ENCODE measurements around the gene NVL.

Gene NVL

DNA sequence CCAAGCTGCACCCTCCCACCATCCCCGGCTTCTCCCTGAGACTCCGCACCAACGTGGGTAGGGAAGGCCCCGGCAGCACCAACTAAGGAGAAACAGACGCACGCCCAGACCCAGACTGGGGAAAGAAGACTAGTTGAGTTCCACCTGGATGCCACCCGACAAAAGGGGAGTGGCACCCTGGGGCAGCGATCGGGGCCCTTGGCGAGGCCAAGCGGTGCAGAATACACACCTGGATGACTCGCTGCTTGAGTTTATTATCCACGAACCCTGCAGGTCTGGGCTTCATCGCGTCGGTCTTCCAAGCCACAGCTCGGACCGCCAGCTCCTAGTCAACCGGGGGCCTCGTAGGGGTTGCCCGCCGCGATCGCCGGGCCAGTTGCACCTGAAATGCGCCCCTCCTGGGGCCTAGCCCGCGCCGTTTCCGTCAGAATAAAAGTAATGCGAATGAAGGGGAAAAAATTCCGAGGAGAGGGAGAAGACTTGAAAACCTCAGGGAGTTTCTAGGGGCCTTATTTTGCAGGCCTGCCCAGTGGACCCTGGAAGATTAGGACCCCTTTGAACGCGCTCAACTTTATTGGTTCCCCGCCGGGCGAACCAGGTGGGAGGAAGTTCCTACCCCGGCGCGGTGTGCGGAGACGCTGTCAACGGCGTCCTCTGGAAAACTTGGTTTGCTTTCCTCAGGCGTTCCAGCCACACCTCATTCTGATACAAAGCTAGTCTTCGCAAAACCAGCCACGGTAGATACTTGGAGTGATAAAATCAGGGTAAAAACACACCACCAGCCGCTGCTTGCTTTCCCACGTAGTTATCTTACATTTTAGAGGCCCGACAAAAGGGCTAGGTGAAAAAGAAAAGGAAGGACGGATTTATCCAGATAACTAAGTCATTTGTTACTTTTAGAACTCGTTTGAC lies at the start of gene NVL (continued):
- TF ChIP-seq, protein P1, sequence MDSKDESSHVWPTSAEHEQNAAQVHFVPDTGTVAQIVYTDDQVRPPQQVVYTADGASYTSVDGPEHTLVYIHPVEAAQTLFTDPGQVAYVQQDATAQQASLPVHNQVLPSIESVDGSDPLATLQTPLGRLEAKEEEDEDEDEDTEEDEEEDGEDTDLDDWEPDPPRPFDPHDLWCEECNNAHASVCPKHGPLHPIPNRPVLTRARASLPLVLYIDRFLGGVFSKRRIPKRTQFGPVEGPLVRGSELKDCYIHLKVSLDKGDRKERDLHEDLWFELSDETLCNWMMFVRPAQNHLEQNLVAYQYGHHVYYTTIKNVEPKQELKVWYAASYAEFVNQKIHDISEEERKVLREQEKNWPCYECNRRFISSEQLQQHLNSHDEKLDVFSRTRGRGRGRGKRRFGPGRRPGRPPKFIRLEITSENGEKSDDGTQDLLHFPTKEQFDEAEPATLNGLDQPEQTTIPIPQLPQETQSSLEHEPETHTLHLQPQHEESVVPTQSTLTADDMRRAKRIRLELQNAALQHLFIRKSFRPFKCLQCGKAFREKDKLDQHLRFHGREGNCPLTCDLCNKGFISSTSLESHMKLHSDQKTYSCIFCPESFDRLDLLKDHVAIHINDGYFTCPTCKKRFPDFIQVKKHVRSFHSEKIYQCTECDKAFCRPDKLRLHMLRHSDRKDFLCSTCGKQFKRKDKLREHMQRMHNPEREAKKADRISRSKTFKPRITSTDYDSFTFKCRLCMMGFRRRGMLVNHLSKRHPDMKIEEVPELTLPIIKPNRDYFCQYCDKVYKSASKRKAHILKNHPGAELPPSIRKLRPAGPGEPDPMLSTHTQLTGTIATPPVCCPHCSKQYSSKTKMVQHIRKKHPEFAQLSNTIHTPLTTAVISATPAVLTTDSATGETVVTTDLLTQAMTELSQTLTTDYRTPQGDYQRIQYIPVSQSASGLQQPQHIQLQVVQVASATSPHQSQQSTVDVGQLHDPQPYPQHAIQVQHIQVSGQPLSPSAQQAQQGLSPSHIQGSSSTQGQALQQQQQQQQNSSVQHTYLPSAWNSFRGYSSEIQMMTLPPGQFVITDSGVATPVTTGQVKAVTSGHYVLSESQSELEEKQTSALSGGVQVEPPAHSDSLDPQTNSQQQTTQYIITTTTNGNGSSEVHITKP (tag by site-specific recombination; IDR thresholded peaks at IDR 0.05), result peak; percentile 77
- TF ChIP-seq, protein P2, sequence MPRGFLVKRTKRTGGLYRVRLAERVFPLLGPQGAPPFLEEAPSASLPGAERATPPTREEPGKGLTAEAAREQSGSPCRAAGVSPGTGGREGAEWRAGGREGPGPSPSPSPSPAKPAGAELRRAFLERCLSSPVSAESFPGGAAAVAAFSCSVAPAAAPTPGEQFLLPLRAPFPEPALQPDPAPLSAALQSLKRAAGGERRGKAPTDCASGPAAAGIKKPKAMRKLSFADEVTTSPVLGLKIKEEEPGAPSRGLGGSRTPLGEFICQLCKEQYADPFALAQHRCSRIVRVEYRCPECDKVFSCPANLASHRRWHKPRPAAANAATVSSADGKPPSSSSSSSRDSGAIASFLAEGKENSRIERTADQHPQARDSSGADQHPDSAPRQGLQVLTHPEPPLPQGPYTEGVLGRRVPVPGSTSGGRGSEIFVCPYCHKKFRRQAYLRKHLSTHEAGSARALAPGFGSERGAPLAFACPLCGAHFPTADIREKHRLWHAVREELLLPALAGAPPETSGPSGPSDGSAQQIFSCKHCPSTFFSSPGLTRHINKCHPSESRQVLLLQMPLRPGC (tag by site-specific recombination; IDR thresholded peaks at IDR 0.05), result peak; percentile 63; the same call in 1 of the 2 replicates
- peak; percentile 87 for TF ChIP-seq ZNF629 (tag by site-specific recombination; IDR thresholded peaks at IDR 0.05)
- TF ChIP-seq ZSCAN23 (tag by site-specific recombination; IDR thresholded peaks at IDR 0.05), result peak; percentile 29; the same call in 1 of the 2 replicates
- peak; percentile 98 for TF ChIP-seq IKZF3 (tag by site-specific recombination; IDR thresholded peaks at IDR 0.05)
- TF ChIP-seq MYNN (tag by site-specific recombination; IDR thresholded peaks at IDR 0.05; ENCODE audit: borderline replicate concordance), result peak; percentile 96
- TF ChIP-seq ZNF169 (tag by site-specific recombination; IDR thresholded peaks at IDR 0.05), result no peak
- TF ChIP-seq ZNF184 (tag by site-specific recombination; IDR thresholded peaks at IDR 0.05), result peak; percentile 82
- TF ChIP-seq ZNF660 (tag by site-specific recombination; IDR thresholded peaks at IDR 0.05), result peak; percentile 98
- peak; percentile 97 for TF ChIP-seq ZNF2 (tag by site-specific recombination; IDR thresholded peaks at IDR 0.05)
- peak; percentile 38; the same call in 1 of the 2 replicates for TF ChIP-seq ZNF664 (tag by site-specific recombination; IDR thresholded peaks at IDR 0.05)
- TF ChIP-seq ZNF747 (tag by site-specific recombination; IDR thresholded peaks at IDR 0.05), result no peak
- peak; percentile 81; the same call in 1 of the 2 replicates for TF ChIP-seq ZSCAN30 (tag by site-specific recombination; IDR thresholded peaks at IDR 0.05)
- peak; percentile 48; the same call in 1 of the 2 replicates for TF ChIP-seq GLI2 (tag by site-specific recombination; IDR thresholded peaks at IDR 0.05; ENCODE audit: borderline replicate concordance, low read depth)
- TF ChIP-seq ZXDB (tag by site-specific recombination; IDR thresholded peaks at IDR 0.05), result peak; percentile 96
- peak; percentile 72; the same call in 1 of the 2 replicates for TF ChIP-seq ZNF558 (tag by site-specific recombination; IDR thresholded peaks at IDR 0.05)
- TF ChIP-seq, protein P3, sequence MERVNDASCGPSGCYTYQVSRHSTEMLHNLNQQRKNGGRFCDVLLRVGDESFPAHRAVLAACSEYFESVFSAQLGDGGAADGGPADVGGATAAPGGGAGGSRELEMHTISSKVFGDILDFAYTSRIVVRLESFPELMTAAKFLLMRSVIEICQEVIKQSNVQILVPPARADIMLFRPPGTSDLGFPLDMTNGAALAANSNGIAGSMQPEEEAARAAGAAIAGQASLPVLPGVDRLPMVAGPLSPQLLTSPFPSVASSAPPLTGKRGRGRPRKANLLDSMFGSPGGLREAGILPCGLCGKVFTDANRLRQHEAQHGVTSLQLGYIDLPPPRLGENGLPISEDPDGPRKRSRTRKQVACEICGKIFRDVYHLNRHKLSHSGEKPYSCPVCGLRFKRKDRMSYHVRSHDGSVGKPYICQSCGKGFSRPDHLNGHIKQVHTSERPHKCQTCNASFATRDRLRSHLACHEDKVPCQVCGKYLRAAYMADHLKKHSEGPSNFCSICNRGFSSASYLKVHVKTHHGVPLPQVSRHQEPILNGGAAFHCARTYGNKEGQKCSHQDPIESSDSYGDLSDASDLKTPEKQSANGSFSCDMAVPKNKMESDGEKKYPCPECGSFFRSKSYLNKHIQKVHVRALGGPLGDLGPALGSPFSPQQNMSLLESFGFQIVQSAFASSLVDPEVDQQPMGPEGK (tag by site-specific recombination; IDR thresholded peaks at IDR 0.05), result peak; percentile 74
- TF ChIP-seq ZSCAN16 (tag by site-specific recombination; IDR thresholded peaks at IDR 0.05), result peak; percentile 14
- TF ChIP-seq, protein P4, sequence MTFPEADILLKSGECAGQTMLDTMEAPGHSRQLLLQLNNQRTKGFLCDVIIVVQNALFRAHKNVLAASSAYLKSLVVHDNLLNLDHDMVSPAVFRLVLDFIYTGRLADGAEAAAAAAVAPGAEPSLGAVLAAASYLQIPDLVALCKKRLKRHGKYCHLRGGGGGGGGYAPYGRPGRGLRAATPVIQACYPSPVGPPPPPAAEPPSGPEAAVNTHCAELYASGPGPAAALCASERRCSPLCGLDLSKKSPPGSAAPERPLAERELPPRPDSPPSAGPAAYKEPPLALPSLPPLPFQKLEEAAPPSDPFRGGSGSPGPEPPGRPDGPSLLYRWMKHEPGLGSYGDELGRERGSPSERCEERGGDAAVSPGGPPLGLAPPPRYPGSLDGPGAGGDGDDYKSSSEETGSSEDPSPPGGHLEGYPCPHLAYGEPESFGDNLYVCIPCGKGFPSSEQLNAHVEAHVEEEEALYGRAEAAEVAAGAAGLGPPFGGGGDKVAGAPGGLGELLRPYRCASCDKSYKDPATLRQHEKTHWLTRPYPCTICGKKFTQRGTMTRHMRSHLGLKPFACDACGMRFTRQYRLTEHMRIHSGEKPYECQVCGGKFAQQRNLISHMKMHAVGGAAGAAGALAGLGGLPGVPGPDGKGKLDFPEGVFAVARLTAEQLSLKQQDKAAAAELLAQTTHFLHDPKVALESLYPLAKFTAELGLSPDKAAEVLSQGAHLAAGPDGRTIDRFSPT (tag by site-specific recombination; IDR thresholded peaks at IDR 0.05), result no peak
- TF ChIP-seq ZNF837 (tag by site-specific recombination; IDR thresholded peaks at IDR 0.05), result no peak
- peak; percentile 54 for TF ChIP-seq ZBTB21 (tag by site-specific recombination; IDR thresholded peaks at IDR 0.05)
- peak; percentile 79 for TF ChIP-seq ZBTB48 (tag by site-specific recombination; IDR thresholded peaks at IDR 0.05)
- TF ChIP-seq ZNF670 (tag by site-specific recombination; IDR thresholded peaks at IDR 0.05; ENCODE audit: low read depth), result no peak
- peak; percentile 84 for TF ChIP-seq KLF8 (tag by site-specific recombination; IDR thresholded peaks at IDR 0.05)
- TF ChIP-seq ZNF23 (tag by site-specific recombination; IDR thresholded peaks at IDR 0.05; ENCODE audit: borderline replicate concordance), result no peak
- TF ChIP-seq ZNF843 (tag by site-specific recombination; IDR thresholded peaks at IDR 0.05), result peak; percentile 86
- no peak for TF ChIP-seq ZNF621 (tag by site-specific recombination; IDR thresholded peaks at IDR 0.05)
- TF ChIP-seq, protein P5, sequence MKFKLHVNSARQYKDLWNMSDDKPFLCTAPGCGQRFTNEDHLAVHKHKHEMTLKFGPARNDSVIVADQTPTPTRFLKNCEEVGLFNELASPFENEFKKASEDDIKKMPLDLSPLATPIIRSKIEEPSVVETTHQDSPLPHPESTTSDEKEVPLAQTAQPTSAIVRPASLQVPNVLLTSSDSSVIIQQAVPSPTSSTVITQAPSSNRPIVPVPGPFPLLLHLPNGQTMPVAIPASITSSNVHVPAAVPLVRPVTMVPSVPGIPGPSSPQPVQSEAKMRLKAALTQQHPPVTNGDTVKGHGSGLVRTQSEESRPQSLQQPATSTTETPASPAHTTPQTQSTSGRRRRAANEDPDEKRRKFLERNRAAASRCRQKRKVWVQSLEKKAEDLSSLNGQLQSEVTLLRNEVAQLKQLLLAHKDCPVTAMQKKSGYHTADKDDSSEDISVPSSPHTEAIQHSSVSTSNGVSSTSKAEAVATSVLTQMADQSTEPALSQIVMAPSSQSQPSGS (tag by site-specific recombination; IDR thresholded peaks at IDR 0.05; ENCODE audit: low read depth), result no peak
- peak; percentile 71; the same call in 1 of the 2 replicates for TF ChIP-seq SP3 (tag by site-specific recombination; IDR thresholded peaks at IDR 0.05)

All from HEK293 (cell line).